Thyroid gland (tissue), 4 donors: ENCODE measurements around the gene METTL1. TPM values are rescaled to one million over a fixed set of nuclear protein-coding genes. Genes with fewer than 3 reads are reported as not detected.

ENCODE experiments used
- DNase-seq, 2 donors: peaks; one replicate each; pipeline ENCODE4 v3.0.0-alpha.2; 2019
- H3K27ac ChIP-seq, 3 donors: fragments of 200-600 bp; sonication (generic); 1 replicate in 2 of 3; 2 replicates in 1 of 3; pipeline ENCODE4 v1.5.1; 2016 to 2019; ENCODE audit warnings: mild to moderate bottlenecking in 1 of 3, moderate library complexity in 1 of 3
- H3K27me3 ChIP-seq: fragments of 200-600 bp; sonication (generic); one replicate; pipeline ENCODE4 v1.5.1; 2019
- H3K36me3 ChIP-seq, 2 donors: fragments of 200-600 bp; sonication (generic); one replicate each; pipeline ENCODE4 v1.5.1; 2016 to 2019
- H3K4me1 ChIP-seq, 2 donors: fragments of 200-600 bp; sonication (generic); one replicate each; pipeline ENCODE4 v1.5.1; 2017 to 2019
- H3K4me3 ChIP-seq, 3 donors: fragments of 200-600 bp; sonication (generic); replicated peaks in 1 of 3; 1 replicate in 2 of 3; 2 replicates in 1 of 3; pipeline ENCODE4 v1.5.1; 2016; ENCODE audit warnings: mild to moderate bottlenecking in 1 of 3
- H3K9me3 ChIP-seq: fragments of 200-600 bp; sonication (generic); one replicate; pipeline ENCODE4 v1.5.1; 2017
- CTCF ChIP-seq, 6 experiments: fragments of 200-600 bp in 3 of 6; fragments of 450-650 bp in 3 of 6; sonication (generic) in 3 of 6; IDR thresholded peaks; one replicate each; pipeline ENCODE4 v1.5.1; 2016 to 2019; ENCODE audit warnings: antibody characterized with exemption in 6 of 6, mild to moderate bottlenecking in 2 of 6, inconsistent platforms in 1 of 6, moderate library complexity in 1 of 6
- POLR2A ChIP-seq, 2 donors: fragments of 450-650 bp; IDR thresholded peaks; one replicate each; pipeline ENCODE4 v1.6.1; 2017; ENCODE audit warnings: antibody characterized with exemption in 2 of 2, mild to moderate bottlenecking in 2 of 2, moderate library complexity in 1 of 2
- WGBS, 2 donors: methylation state at CpG; one replicate each; pipeline ENCODE4 v1.1.5; 2017; 5-methylcytosine and 5-hydroxymethylcytosine counted together
- intact Hi-C: fragments of 100-400 bp; cut with DNase I; formaldehyde crosslinking; loops from one replicate; pipeline ENCODE4 v1.15.1; 2023
- total RNA-seq, 4 donors: library from RNA; depleted of rRNA; stranded (reverse); fragments of >200 nt; gene quantifications; one replicate each; pipeline ENCODE4 v1.2.3, GENCODE V29; 2016

Gene METTL1
- total RNA-seq, 4 donors from 2014 or later = 7.9 to 24.5 (median 13.1) TPM

- no peak for DNase-seq
- intact Hi-C loops = no loop called here
- 94 to 96% methylated on average over 21 to 25 of the region's 25 CpGs for WGBS, 2 donors
- TF ChIP-seq CTCF (IDR thresholded peaks at IDR 0.05) (no peak), POLR2A (IDR thresholded peaks at IDR 0.05) (no peak)
- no peak overlapping the region for H3K27ac ChIP-seq
- H3K36me3 ChIP-seq = peaks cover 9 to 10% of the 10 kb centered on the region in 2 donors
- H3K9me3 ChIP-seq = no peaks in the 10 kb centered on the region
- no peaks in the 10 kb centered on the region for H3K27me3 ChIP-seq
- peaks cover 13 to 20% of the 10 kb centered on the region in 2 donors for H3K4me1 ChIP-seq
- no peak overlapping the region for H3K4me3 ChIP-seq
These were observed 13.1 kb downstream of the METTL1 start for GRCh38 chr12:57758552-57759359.

GRCh38 chr12:57757771-57758170, 14.1 kb downstream of the METTL1 start:
- TF ChIP-seq CTCF (IDR thresholded peaks at IDR 0.05) (no peak), POLR2A (IDR thresholded peaks at IDR 0.05) (no peak)
- peaks cover 9 to 10% of the 10 kb centered on the region in 2 donors for H3K36me3 ChIP-seq
- no peaks in the 10 kb centered on the region for H3K27me3 ChIP-seq
- H3K4me3 ChIP-seq = no peak overlapping the region
- DNase-seq = no peak
- intact Hi-C loops = no loop called here
- H3K9me3 ChIP-seq = no peaks in the 10 kb centered on the region
- 96 to 97% methylated on average over 4 of the region's 4 CpGs for WGBS, 2 donors
- peaks cover 13 to 28% of the 10 kb centered on the region in 2 donors for H3K4me1 ChIP-seq
- no peak overlapping the region for H3K27ac ChIP-seq

- intact Hi-C loops = no loop called here
- Histone ChIP-seq H3K36me3 (peaks cover 9 to 10% of the 10 kb centered on the region in 2 donors), H3K27me3 (no peaks in the 10 kb centered on the region), H3K27ac (no peak overlapping the region), H3K4me1 (peaks cover 13 to 30% of the 10 kb centered on the region in 2 donors), H3K4me3 (peak overlapping the region in 1 of 3 donors; percentile 79), H3K9me3 (no peaks in the 10 kb centered on the region)
- TF ChIP-seq POLR2A (IDR thresholded peaks at IDR 0.05) (no peak), CTCF (IDR thresholded peaks at IDR 0.05) (peak in 3 of 6 experiments; percentile 19 to 54 (median 25))
- DNase-seq = peak; percentile 42 to 47
- WGBS, 2 donors = 46 to 50% methylated on average over 16 to 22 of the region's 22 CpGs
These were observed 15.2 kb downstream of the METTL1 start for GRCh38 chr12:57756406-57757341.

GRCh38 chr12:57755454-57756372, 16.2 kb downstream of the METTL1 start:
- H3K4me1 ChIP-seq = peaks cover 22 to 39% of the 10 kb centered on the region in 2 donors
- DNase-seq = peak; percentile 64

More at GRCh38 chr12:57755454-57756372, 16.2 kb downstream of the METTL1 start:
- intact Hi-C loops = no loop called here
- TF ChIP-seq POLR2A (IDR thresholded peaks at IDR 0.05) (peak in 1 of 2 donors; percentile 37), CTCF (IDR thresholded peaks at IDR 0.05) (no peak)
- 3 to 5% methylated on average over 15 to 21 of the region's 76 CpGs for WGBS, 2 donors
- peak overlapping the region; percentile 35 to 74 (median 46) for H3K27ac ChIP-seq
- peak overlapping the region; percentile 19 to 79 (median 22) for H3K4me3 ChIP-seq
- no peaks in the 10 kb centered on the region for H3K27me3 ChIP-seq
- H3K36me3 ChIP-seq = peaks cover 9 to 10% of the 10 kb centered on the region in 2 donors
- no peaks in the 10 kb centered on the region for H3K9me3 ChIP-seq
